Mesothelial cell of epicardium (in vitro differentiated cells): Measurements from ENCODE around the gene NUP62. TPM values are rescaled to one million over a fixed set of nuclear protein-coding genes. Genes with fewer than 3 reads are reported as not detected.

Experiments
- DNase-seq, 2 experiments: peaks; one replicate each; pipeline ENCODE4 v3.0.0; 2021; ENCODE audit warnings: low spot score in 2 of 2; ENCODE audit not compliant: unreplicated experiment in 2 of 2
- H3K27ac Mint-ChIP-seq: 2 replicates; pipeline ENCODE4 v1.8.0; 2021; ENCODE audit warnings: mixed read lengths
- H3K27me3 Mint-ChIP-seq: 2 replicates; pipeline ENCODE4 v1.8.0; 2021; ENCODE audit warnings: low read depth, mixed read lengths
- H3K36me3 Mint-ChIP-seq: 2 replicates; pipeline ENCODE4 v1.8.0; 2021; ENCODE audit warnings: mixed read lengths
- H3K4me1 Mint-ChIP-seq: 2 replicates; pipeline ENCODE4 v1.8.0; 2021; ENCODE audit warnings: mixed read lengths
- H3K4me3 Mint-ChIP-seq: 2 replicates; pipeline ENCODE4 v1.8.0; 2021; ENCODE audit warnings: mild to moderate bottlenecking, moderate library complexity, mixed read lengths
- H3K9me3 Mint-ChIP-seq: 2 replicates; pipeline ENCODE4 v1.8.0; 2021; ENCODE audit warnings: mixed read lengths
- CTCF ChIP-seq: fragments of 200-600 bp; sonication (generic); IDR thresholded peaks from one replicate; pipeline ENCODE4 v1.5.0; 2021; ENCODE audit warnings: antibody characterized with exemption; ENCODE audit not compliant: unreplicated experiment
- total RNA-seq: library from RNA; stranded (reverse); gene quantifications from 3 replicates; pipeline ENCODE4 v1.2.1, GENCODE V29; 2021

NUP62 gene
- total RNA-seq, 1 donor from 2014 or later = 67.6 TPM

GRCh38 chr19:49884109-49884508 is 45.2 kb downstream of the NUP62 start:
- TF ChIP-seq CTCF = no peak
- H3K36me3 Mint-ChIP-seq = peaks cover 46% of the 10 kb centered on the region
- H3K9me3 Mint-ChIP-seq = no peaks in the 10 kb centered on the region

GRCh38 chr19:49883094-49883493 is 46.2 kb downstream of the NUP62 start:
- Mint-ChIP-seq H3K27ac (no peak overlapping the region), H3K9me3 (no peaks in the 10 kb centered on the region), H3K4me3 (no peak overlapping the region), H3K4me1 (peaks cover 12% of the 10 kb centered on the region), H3K27me3 (no peaks in the 10 kb centered on the region), H3K36me3 (peaks cover 43% of the 10 kb centered on the region)
- no peak for TF ChIP-seq CTCF
- DNase-seq = no peak

More at GRCh38 chr19:49884109-49884508, 45.2 kb downstream of the NUP62 start:
- H3K27me3 Mint-ChIP-seq = no peaks in the 10 kb centered on the region
- no peak overlapping the region for H3K4me3 Mint-ChIP-seq
- no peak overlapping the region for H3K27ac Mint-ChIP-seq
- DNase-seq = no peak
- H3K4me1 Mint-ChIP-seq = peaks cover 2% of the 10 kb centered on the region

- H3K4me1 Mint-ChIP-seq = peaks cover 14% of the 10 kb centered on the region
- H3K27ac Mint-ChIP-seq = no peak overlapping the region
- peaks cover 43% of the 10 kb centered on the region for H3K36me3 Mint-ChIP-seq
- no peaks in the 10 kb centered on the region for H3K27me3 Mint-ChIP-seq
- H3K4me3 Mint-ChIP-seq = no peak overlapping the region
- DNase-seq = no peak
- TF ChIP-seq CTCF = no peak
- no peaks in the 10 kb centered on the region for H3K9me3 Mint-ChIP-seq
Observed at GRCh38 chr19:49882643-49883042, 46.7 kb downstream of the NUP62 start.

GRCh38 chr19:49881672-49882394 is 47.5 kb downstream of the NUP62 start:
- no peaks in the 10 kb centered on the region for H3K27me3 Mint-ChIP-seq
- H3K9me3 Mint-ChIP-seq = no peaks in the 10 kb centered on the region
- peaks cover 14% of the 10 kb centered on the region for H3K4me1 Mint-ChIP-seq
- H3K27ac Mint-ChIP-seq = no peak overlapping the region
- peaks cover 43% of the 10 kb centered on the region for H3K36me3 Mint-ChIP-seq
- H3K4me3 Mint-ChIP-seq = no peak overlapping the region
- no peak for TF ChIP-seq CTCF
- no peak for DNase-seq

- Mint-ChIP-seq H3K4me1 (peaks cover 14% of the 10 kb centered on the region), H3K27ac (no peak overlapping the region), H3K4me3 (no peak overlapping the region), H3K9me3 (no peaks in the 10 kb centered on the region), H3K27me3 (no peaks in the 10 kb centered on the region), H3K36me3 (peaks cover 39% of the 10 kb centered on the region)
- no peak for TF ChIP-seq CTCF
- no peak for DNase-seq
Observed at GRCh38 chr19:49881186-49881585, 48.1 kb downstream of the NUP62 start.
